Kidney epithelial cell (primary cell): ENCODE measurements around the gene NFATC1. TPM values are rescaled to one million over a fixed set of nuclear protein-coding genes. Genes with fewer than 3 reads are reported as not detected.

Experiments used
- DNase-seq: peaks from one replicate; pipeline ENCODE4 v3.0.0-alpha.2; 2010; ENCODE audit warnings: low read depth
- H3K27me3 ChIP-seq: 2 replicates; pipeline ENCODE4 v1.6.0; 2011; ENCODE audit warnings: low read length; ENCODE audit not compliant: control insufficient read depth, insufficient read depth
- H3K36me3 ChIP-seq: 2 replicates; pipeline ENCODE4 v1.5.1; 2011; ENCODE audit warnings: low read length; ENCODE audit not compliant: control insufficient read depth, insufficient read depth
- H3K4me3 ChIP-seq: 2 replicates; pipeline ENCODE4 v1.5.1; 2011; ENCODE audit warnings: low read depth, mild to moderate bottlenecking, control low read depth, low read length
- total RNA-seq: library from RNA; depleted of rRNA; stranded (reverse); fragments of >200 nt; gene quantifications from 2 replicates; pipeline ENCODE4 v1.2.3, GENCODE V29; 2015
- TF ChIP-seq, protein P1 (sequence below): IDR thresholded peaks from 2 replicates; pipeline ENCODE4 v1.5.1; 2011; ENCODE audit warnings: mild to moderate bottlenecking, moderate library complexity, low read length, control low read depth, inconsistent platforms; ENCODE audit not compliant: insufficient read depth, poor library complexity, severe bottlenecking

NFATC1 gene
- total RNA-seq, 1 donor from 2014 or later, result 2.7 TPM

- Histone ChIP-seq H3K36me3 (no peaks in the 10 kb centered on the region), H3K4me3 (no peak overlapping the region), H3K27me3 (peaks cover 23% of the 10 kb centered on the region)
- DNase-seq, result no peak
- TF ChIP-seq, protein P1, sequence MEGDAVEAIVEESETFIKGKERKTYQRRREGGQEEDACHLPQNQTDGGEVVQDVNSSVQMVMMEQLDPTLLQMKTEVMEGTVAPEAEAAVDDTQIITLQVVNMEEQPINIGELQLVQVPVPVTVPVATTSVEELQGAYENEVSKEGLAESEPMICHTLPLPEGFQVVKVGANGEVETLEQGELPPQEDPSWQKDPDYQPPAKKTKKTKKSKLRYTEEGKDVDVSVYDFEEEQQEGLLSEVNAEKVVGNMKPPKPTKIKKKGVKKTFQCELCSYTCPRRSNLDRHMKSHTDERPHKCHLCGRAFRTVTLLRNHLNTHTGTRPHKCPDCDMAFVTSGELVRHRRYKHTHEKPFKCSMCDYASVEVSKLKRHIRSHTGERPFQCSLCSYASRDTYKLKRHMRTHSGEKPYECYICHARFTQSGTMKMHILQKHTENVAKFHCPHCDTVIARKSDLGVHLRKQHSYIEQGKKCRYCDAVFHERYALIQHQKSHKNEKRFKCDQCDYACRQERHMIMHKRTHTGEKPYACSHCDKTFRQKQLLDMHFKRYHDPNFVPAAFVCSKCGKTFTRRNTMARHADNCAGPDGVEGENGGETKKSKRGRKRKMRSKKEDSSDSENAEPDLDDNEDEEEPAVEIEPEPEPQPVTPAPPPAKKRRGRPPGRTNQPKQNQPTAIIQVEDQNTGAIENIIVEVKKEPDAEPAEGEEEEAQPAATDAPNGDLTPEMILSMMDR, result no peak
Measured at GRCh38 chr18:79433431-79433830, 37.7 kb downstream of the NFATC1 start.

DNA sequence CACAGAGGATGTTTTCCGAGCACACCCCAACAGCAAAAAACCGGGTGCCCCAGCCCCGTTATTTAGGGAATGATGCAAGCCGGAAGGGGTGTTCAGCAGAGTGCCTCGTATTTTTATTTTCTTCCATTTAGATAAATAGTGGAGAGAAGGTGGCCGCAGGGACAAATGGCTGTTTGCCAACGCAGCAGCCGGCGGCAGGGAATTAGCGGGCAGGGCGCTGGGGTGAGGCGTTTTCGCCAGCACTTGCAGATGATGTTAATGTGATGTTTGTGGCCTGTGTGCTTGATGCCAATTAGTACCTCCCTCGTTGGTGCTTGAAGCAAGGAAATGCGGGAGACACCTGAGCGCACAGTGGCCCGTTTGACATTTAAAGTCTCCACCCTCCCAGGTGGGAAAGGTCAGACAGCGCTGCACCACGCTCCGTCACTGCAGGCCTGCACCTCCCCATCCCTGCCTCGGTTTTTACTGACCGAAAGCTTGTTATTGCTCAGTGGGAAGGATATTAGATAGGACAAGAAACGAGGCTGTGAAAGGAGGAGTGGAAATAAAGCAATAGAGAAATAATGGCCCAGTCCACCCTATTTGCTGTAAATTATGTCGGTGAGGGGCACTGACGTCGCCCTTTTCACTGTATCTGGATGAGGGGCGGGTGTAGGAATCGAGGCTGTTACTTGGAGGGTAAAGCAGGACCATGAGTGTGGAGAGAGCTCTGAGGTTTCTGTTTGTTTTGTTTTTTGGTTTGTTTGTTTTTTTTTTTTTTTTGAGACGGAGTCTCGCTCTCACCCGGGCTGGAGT is 39.1 kb downstream of the NFATC1 start:
- H3K36me3 ChIP-seq, result no peaks in the 10 kb centered on the region
- TF ChIP-seq, protein P1, result no peak
- DNase-seq, result no peak
- peaks cover 30% of the 10 kb centered on the region for H3K27me3 ChIP-seq
- H3K4me3 ChIP-seq, result no peak overlapping the region

GRCh38 chr18:79436556-79437275 is 41.0 kb downstream of the NFATC1 start:
- TF ChIP-seq, protein P1, result no peak
- no peak for DNase-seq
- Histone ChIP-seq H3K27me3 (peaks cover 38% of the 10 kb centered on the region), H3K36me3 (no peaks in the 10 kb centered on the region), H3K4me3 (no peak overlapping the region)

DNA sequence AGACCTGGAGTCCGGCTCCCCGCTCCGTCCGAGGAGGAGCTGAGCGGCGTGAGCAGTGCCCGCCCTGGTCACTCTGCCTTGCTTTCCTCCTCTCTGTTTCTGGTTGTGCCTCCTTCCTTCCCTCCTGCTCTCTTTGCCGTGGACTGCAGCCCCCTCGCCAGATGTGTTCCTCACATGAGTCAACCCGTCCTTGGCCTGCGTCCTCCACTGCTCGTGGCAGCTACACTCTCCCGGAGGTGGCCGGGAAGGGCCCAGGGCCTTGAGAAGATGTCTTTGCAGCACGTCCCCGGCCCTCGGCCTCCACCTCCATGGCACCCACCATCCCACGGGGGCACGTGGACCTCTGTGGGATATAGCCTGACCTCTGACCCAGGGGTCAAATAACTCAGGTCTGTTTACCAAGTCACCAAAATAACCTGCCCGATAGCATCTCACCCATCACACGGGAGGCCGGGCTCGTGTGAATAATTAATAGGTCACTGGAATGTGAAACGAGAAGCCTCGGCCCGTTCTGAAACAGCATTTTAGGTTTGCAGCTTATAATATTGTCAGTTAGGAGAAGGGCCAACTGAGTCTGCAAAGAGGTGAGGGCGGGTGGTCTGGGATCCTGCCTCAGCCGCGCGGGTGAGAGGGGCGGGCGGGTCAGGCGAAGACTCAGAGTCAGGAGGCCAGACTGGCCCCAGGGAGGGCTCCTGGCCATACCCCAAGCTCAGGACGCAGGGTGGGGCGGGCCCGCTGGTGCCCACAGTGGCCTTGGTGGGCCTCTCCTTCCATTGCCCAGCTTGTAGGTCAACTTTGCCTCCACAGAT is 42.6 kb downstream of the NFATC1 start:
- TF ChIP-seq, protein P1, result no peak
- no peaks in the 10 kb centered on the region for H3K36me3 ChIP-seq
- DNase-seq, result no peak
- peaks cover 40% of the 10 kb centered on the region for H3K27me3 ChIP-seq
- no peak overlapping the region for H3K4me3 ChIP-seq

DNA sequence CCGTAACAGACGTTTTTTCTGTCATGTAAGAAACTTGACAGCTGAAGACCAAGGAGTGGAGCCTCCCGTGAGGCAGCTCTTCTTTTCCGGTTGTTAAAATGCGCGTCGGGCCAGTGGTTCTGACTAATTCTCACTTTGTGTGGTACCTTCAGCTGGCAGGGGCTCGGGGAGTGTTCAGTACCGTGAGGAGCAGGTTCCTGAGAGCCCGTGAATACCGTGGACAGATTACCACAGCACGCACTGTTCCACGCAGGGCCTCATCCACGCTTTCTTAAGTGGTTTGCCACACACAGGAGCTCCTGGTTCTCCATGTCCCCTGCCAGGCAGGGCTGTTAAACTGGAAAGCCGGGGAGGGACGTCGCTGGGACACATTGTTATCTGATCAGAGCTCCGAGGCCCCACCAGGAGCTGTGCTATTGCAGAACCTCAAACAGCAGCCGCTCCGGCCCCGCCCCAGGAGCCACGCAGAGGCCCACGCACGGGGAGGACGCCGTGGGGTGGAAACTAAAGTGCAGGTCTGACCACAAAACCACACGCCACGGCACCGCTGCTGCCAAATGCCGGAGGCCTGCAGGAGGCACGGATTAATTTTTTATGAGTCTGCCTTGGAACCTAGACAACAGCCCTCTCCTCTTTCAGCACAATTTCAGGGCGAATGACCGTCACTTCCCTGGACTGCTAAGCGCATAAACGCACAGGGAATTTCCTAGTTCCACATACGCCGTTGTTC is 43.3 kb downstream of the NFATC1 start:
- no peak for DNase-seq
- TF ChIP-seq, protein P1, result no peak

More for the DNA sequence above, 43.3 kb downstream of the NFATC1 start:
- H3K36me3 ChIP-seq, result no peaks in the 10 kb centered on the region
- peaks cover 42% of the 10 kb centered on the region for H3K27me3 ChIP-seq
- no peak overlapping the region for H3K4me3 ChIP-seq
